Esophagus muscularis mucosa (tissue), 3 donors: ENCODE results near the gene NTRK1.

ENCODE experiments used
- CTCF ChIP-seq, 3 experiments: fragments of 200-600 bp in 2 of 3; fragments of 450-650 bp in 1 of 3; sonication (generic) in 2 of 3; IDR thresholded peaks; one replicate each; pipeline ENCODE4 v1.5.1; 2017 to 2019; ENCODE audit warnings: antibody characterized with exemption in 3 of 3, mild to moderate bottlenecking in 2 of 3, moderate library complexity in 1 of 3
- POLR2A ChIP-seq: fragments of 450-650 bp; IDR thresholded peaks from one replicate; pipeline ENCODE4 v1.6.1; 2017; ENCODE audit warnings: antibody characterized with exemption, moderate library complexity, mild to moderate bottlenecking, low read depth

GRCh38 chr1:156848461-156849150 lies 12.1 kb upstream of the NTRK1 start:
- TF ChIP-seq CTCF (IDR thresholded peaks at IDR 0.05) (no peak), POLR2A (no peak)
